ENCODE measurements around the gene CDC14A. TPM values are rescaled to one million over a fixed set of nuclear protein-coding genes. Genes with fewer than 3 reads are reported as not detected.
A peak's percentile ranks its signal among the peaks of the same experiment; 100 is the strongest.

CDC14A gene
- total and polyA plus RNA-seq, 2 donors (not counting 1 experiment from before 2014, with no cell fraction given): 1.4 to 3.5 TPM

- H3K4me1 ChIP-seq (ENCODE audit: control insufficient read depth, extremely low read depth, insufficient read depth, low read length): no peaks in the 10 kb centered on the region
- no peaks in the 10 kb centered on the region for H3K9me3 ChIP-seq (ENCODE audit: control insufficient read depth, insufficient read depth, low read depth, low read length)
- H2AFZ ChIP-seq (ENCODE audit: low read length): no peak overlapping the region
- no peaks in the 10 kb centered on the region for H4K20me1 ChIP-seq (ENCODE audit: control insufficient read depth, extremely low read depth, insufficient read depth, low read length)
- H3K4me3 ChIP-seq (replicated peaks in 1 of 4; ENCODE audit: control extremely low read depth in 1 of 4, insufficient read depth in 1 of 4, low read depth in 3 of 4, low read length in 4 of 4): no peak overlapping the region
- H3K36me3 ChIP-seq (ENCODE audit: control insufficient read depth, insufficient read depth, low read length): no peaks in the 10 kb centered on the region
- no peak for TF ChIP-seq EZH2 (IDR thresholded peaks at IDR 0.05; ENCODE audit: low read length, missing control alignments)
- TF ChIP-seq CTCF (conservative IDR thresholded peaks at IDR 0.05 in 1 of 2, IDR thresholded peaks at IDR 0.05 in 1 of 2; ENCODE audit: low read depth in 1 of 2, low read length in 2 of 2): peak; percentile 83 to 94
- H3K4me2 ChIP-seq (ENCODE audit: extremely low read depth, insufficient read depth, low read length): no peak overlapping the region
- no peak overlapping the region for H3K27ac ChIP-seq (ENCODE audit: insufficient read depth, low read length)
- no peak overlapping the region for H3K9ac ChIP-seq (ENCODE audit: insufficient read depth, low read length)
- no peaks in the 10 kb centered on the region for H3K27me3 ChIP-seq (ENCODE audit: control insufficient read depth, insufficient read depth, low read length)
- peak; percentile 64 to 72 for DNase-seq (ENCODE audit: low read depth in 2 of 2)
- no peaks in the 10 kb centered on the region for H3K79me2 ChIP-seq (ENCODE audit: control insufficient read depth, insufficient read depth, low read length)
Observed at GRCh38 chr1:100463791-100464424, 111.6 kb downstream of the CDC14A start.

- TF ChIP-seq EZH2 (IDR thresholded peaks at IDR 0.05; ENCODE audit: low read length, missing control alignments) (no peak), CTCF (conservative IDR thresholded peaks at IDR 0.05 in 1 of 2, IDR thresholded peaks at IDR 0.05 in 1 of 2; ENCODE audit: low read depth in 1 of 2, low read length in 2 of 2) (no peak)
- H3K9ac ChIP-seq (ENCODE audit: insufficient read depth, low read length): no peak overlapping the region
- no peak for DNase-seq (ENCODE audit: low read depth in 2 of 2)
Observed at GRCh38 chr1:100469578-100469977, 117.3 kb downstream of the CDC14A start.

GRCh38 chr1:100474834-100475233 lies 122.5 kb downstream of the CDC14A start:
- Histone ChIP-seq H3K4me3 (replicated peaks in 1 of 4; ENCODE audit: control extremely low read depth in 1 of 4, insufficient read depth in 1 of 4, low read depth in 3 of 4, low read length in 4 of 4) (no peak overlapping the region), H3K36me3 (ENCODE audit: control insufficient read depth, insufficient read depth, low read length) (no peaks in the 10 kb centered on the region), H3K4me1 (ENCODE audit: control insufficient read depth, extremely low read depth, insufficient read depth, low read length) (no peaks in the 10 kb centered on the region), H3K79me2 (ENCODE audit: control insufficient read depth, insufficient read depth, low read length) (no peaks in the 10 kb centered on the region), H4K20me1 (ENCODE audit: control insufficient read depth, extremely low read depth, insufficient read depth, low read length) (no peaks in the 10 kb centered on the region), H2AFZ (ENCODE audit: low read length) (no peak overlapping the region), H3K27ac (ENCODE audit: insufficient read depth, low read length) (no peak overlapping the region), H3K9ac (ENCODE audit: insufficient read depth, low read length) (no peak overlapping the region), H3K9me3 (ENCODE audit: control insufficient read depth, insufficient read depth, low read depth, low read length) (no peaks in the 10 kb centered on the region), H3K4me2 (ENCODE audit: extremely low read depth, insufficient read depth, low read length) (no peak overlapping the region), H3K27me3 (ENCODE audit: control insufficient read depth, insufficient read depth, low read length) (no peaks in the 10 kb centered on the region)
- TF ChIP-seq CTCF (conservative IDR thresholded peaks at IDR 0.05 in 1 of 2, IDR thresholded peaks at IDR 0.05 in 1 of 2; ENCODE audit: low read depth in 1 of 2, low read length in 2 of 2): no peak
- no peak for TF ChIP-seq EZH2 (IDR thresholded peaks at IDR 0.05; ENCODE audit: low read length, missing control alignments)
- DNase-seq (ENCODE audit: low read depth in 2 of 2): peak in 1 of 2 donors; percentile 10

More at GRCh38 chr1:100469578-100469977, 117.3 kb downstream of the CDC14A start:
- Histone ChIP-seq H3K36me3 (ENCODE audit: control insufficient read depth, insufficient read depth, low read length) (no peaks in the 10 kb centered on the region), H3K9me3 (ENCODE audit: control insufficient read depth, insufficient read depth, low read depth, low read length) (no peaks in the 10 kb centered on the region), H3K4me3 (replicated peaks in 1 of 4; ENCODE audit: control extremely low read depth in 1 of 4, insufficient read depth in 1 of 4, low read depth in 3 of 4, low read length in 4 of 4) (no peak overlapping the region), H3K4me1 (ENCODE audit: control insufficient read depth, extremely low read depth, insufficient read depth, low read length) (no peaks in the 10 kb centered on the region), H3K79me2 (ENCODE audit: control insufficient read depth, insufficient read depth, low read length) (no peaks in the 10 kb centered on the region), H3K4me2 (ENCODE audit: extremely low read depth, insufficient read depth, low read length) (no peak overlapping the region), H3K27me3 (ENCODE audit: control insufficient read depth, insufficient read depth, low read length) (no peaks in the 10 kb centered on the region), H2AFZ (ENCODE audit: low read length) (no peak overlapping the region), H3K27ac (ENCODE audit: insufficient read depth, low read length) (no peak overlapping the region), H4K20me1 (ENCODE audit: control insufficient read depth, extremely low read depth, insufficient read depth, low read length) (no peaks in the 10 kb centered on the region)

All from fibroblast of lung (primary cell).